ENCODE data around the gene MRPL1.

DNA sequence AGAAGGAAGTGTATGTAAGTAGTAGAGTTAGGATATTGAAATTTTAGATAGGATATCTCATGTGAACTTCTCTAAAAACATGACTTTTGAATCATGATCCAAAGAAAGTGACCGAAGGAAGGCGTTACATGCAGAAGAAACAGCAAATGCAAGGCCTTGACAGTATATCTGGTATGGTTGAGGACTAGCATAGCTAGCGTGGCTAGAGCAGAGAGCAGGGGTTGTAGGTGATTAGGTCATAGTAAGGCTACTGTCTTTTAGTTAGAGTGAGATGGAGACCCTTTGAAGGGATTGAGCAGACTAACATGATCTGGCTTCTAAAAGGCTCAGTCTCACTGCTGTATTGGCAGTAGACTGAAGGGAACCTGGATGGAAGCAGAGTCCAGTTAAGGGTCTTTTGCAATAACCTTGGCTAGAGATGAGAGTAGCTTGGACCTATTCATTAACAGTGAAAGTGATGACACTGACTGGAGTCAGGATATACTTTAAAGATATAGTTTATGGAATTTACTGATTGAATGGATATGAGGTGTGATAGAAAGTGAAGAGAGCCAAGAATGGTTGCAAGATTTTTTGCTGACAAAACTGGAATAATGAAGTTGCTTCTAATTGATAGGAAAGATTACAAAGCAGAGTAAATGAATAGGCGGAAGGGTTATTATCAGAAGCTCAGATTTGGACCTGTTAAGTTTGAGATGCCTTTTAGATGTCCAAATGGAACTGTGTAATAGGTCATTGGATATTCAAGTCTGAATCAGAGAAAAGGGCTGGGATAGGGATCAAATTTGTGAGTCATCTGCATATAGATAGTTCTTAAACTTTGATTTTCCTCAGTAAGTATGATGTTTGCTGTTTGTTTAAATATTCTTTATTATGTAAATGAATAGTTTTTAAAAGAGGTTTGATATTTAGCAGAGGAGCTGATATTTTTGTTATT is 59.8 kb downstream of the MRPL1 start:
- TF ChIP-seq EZH2 (IDR thresholded peaks at IDR 0.05; ENCODE audit: insufficient read depth, poor library complexity, severe bottlenecking) (no peak), EZH2phosphoT487 (IDR thresholded peaks at IDR 0.05; ENCODE audit: insufficient read depth, low read depth) (no peak)
